ENCODE data around the gene E2F2. TPM values are rescaled to one million over a fixed set of nuclear protein-coding genes. Genes with fewer than 3 reads are reported as not detected.

E2F2 gene
- total RNA-seq, 1 experiment from 2014 or later = 5.1 TPM

DNA sequence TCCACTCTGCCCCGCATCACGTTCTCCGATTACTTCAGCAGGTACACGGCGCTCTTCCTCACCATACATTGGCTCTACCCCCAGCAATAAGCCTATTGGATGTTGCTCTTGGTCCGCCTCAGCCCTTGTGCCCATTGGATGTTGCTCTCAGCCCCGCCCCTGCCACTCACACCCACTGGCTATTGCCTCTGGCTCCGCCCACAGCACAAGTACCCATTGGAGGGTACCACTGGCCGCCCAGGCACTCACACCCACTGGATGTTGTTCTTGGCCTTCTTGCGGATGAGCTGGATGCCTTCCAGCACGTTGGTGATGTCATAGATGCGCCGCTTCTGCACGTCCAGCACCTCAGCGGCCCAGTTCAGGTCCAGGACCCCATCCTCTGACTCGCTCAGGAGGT is 9.4 kb downstream of the E2F2 start:
- TF ChIP-seq, protein P1, sequence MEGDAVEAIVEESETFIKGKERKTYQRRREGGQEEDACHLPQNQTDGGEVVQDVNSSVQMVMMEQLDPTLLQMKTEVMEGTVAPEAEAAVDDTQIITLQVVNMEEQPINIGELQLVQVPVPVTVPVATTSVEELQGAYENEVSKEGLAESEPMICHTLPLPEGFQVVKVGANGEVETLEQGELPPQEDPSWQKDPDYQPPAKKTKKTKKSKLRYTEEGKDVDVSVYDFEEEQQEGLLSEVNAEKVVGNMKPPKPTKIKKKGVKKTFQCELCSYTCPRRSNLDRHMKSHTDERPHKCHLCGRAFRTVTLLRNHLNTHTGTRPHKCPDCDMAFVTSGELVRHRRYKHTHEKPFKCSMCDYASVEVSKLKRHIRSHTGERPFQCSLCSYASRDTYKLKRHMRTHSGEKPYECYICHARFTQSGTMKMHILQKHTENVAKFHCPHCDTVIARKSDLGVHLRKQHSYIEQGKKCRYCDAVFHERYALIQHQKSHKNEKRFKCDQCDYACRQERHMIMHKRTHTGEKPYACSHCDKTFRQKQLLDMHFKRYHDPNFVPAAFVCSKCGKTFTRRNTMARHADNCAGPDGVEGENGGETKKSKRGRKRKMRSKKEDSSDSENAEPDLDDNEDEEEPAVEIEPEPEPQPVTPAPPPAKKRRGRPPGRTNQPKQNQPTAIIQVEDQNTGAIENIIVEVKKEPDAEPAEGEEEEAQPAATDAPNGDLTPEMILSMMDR (conservative IDR thresholded peaks at IDR 0.05) = no peak
- peak; percentile 60 for DNase-seq
- H3K27me3 ChIP-seq (ENCODE audit: insufficient read depth, low read length) = no peaks in the 10 kb centered on the region
- H3T11ph ChIP-seq (ENCODE audit: low read length) = no peak overlapping the region
- no peak overlapping the region; the same call in 1 of the 2 replicates for H3K14ac ChIP-seq (ENCODE audit: insufficient read depth, low read length)
- no peak overlapping the region for H4K8ac ChIP-seq (replicated peaks; ENCODE audit: insufficient read length, low read depth, low read length)
- no peak overlapping the region for H3K4me3 Mint-ChIP-seq
- H3K23me2 ChIP-seq (ENCODE audit: insufficient read length, low read depth, low read length, poor library complexity, severe bottlenecking) = no peaks in the 10 kb centered on the region
- no peak overlapping the region for H4K91ac ChIP-seq (ENCODE audit: insufficient read length, low read depth, low read length)
- H3K36me3 Mint-ChIP-seq (ENCODE audit: insufficient read depth in 1 of 3, low read depth in 3 of 3) = peaks cover 13 to 30% (median 21%) of the 10 kb centered on the region in 3 experiments; a peak in 6 of 7 replicates
- no peak overlapping the region for H3K27ac ChIP-seq (ENCODE audit: insufficient read length, low read depth, low read length)
- H2AFZ ChIP-seq (ENCODE audit: low read length) = no peak overlapping the region
- H4K5ac ChIP-seq (ENCODE audit: insufficient read length, low read depth, low read length) = no peak overlapping the region
- H3K9me3 Mint-ChIP-seq = no peaks in the 10 kb centered on the region
- no peak overlapping the region for H3K9ac ChIP-seq (ENCODE audit: extremely low read depth, insufficient read length, low read length)
- no peaks in the 10 kb centered on the region for H3K4me1 ChIP-seq (ENCODE audit: insufficient read depth, low read length)
- H2BK5ac ChIP-seq (ENCODE audit: insufficient read length, low read length) = no peak overlapping the region
- no peaks in the 10 kb centered on the region for H3K9me3 ChIP-seq (ENCODE audit: control insufficient read depth, low read depth, low read length)
- H2BK15ac ChIP-seq (ENCODE audit: low read depth, low read length) = no peak overlapping the region
- H3K18ac ChIP-seq (ENCODE audit: insufficient read length, low read depth, low read length) = no peak overlapping the region
- H3K56ac ChIP-seq (ENCODE audit: insufficient read length, low read depth, low read length) = no peak overlapping the region
- H2AK5ac ChIP-seq (ENCODE audit: insufficient read length, low read length) = no peak overlapping the region
- no CpG with 5 or more reads among the region's 16 CpGs for WGBS (ENCODE audit: extremely low coverage, insufficient read length, low lambda C conversion rate)
- no peak overlapping the region for H2BK12ac ChIP-seq (ENCODE audit: insufficient read length, low read depth, low read length)
- no peak overlapping the region for H3K4ac ChIP-seq (ENCODE audit: low read depth, low read length)
- no peaks in the 10 kb centered on the region for H3K79me1 ChIP-seq (ENCODE audit: insufficient read depth, low read depth, low read length, poor library complexity, severe bottlenecking)
- no peaks in the 10 kb centered on the region; the same call in 1 of the 2 replicates for H3K27me3 Mint-ChIP-seq (ENCODE audit: low read depth)
- H2BK20ac ChIP-seq (ENCODE audit: low read depth, low read length, poor library complexity, severe bottlenecking) = no peak overlapping the region
- peaks cover 15 to 18% of the 10 kb centered on the region in 2 experiments for H3K4me1 Mint-ChIP-seq
- H3K23ac ChIP-seq (ENCODE audit: insufficient read length, low read depth, low read length) = no peak overlapping the region
- H4K20me1 ChIP-seq (ENCODE audit: control insufficient read depth, insufficient read depth, insufficient read length) = no peaks in the 10 kb centered on the region
- no peaks in the 10 kb centered on the region for H3K79me2 ChIP-seq (ENCODE audit: insufficient read depth, low read length)
- no peak overlapping the region for H3K27ac Mint-ChIP-seq
- no peak overlapping the region for H3K4me2 ChIP-seq (ENCODE audit: insufficient read depth, insufficient read length, low read length)
- no peak overlapping the region for H2BK120ac ChIP-seq (ENCODE audit: low read depth, low read length, poor library complexity, severe bottlenecking)
